Measurements from ENCODE around the gene RPS14.
"Not testable (repeated sequence)": the region's sequence is repeated elsewhere in the genome, so short reads cannot be mapped to it uniquely, and the experiment has no call there.

Gene RPS14

DNA sequence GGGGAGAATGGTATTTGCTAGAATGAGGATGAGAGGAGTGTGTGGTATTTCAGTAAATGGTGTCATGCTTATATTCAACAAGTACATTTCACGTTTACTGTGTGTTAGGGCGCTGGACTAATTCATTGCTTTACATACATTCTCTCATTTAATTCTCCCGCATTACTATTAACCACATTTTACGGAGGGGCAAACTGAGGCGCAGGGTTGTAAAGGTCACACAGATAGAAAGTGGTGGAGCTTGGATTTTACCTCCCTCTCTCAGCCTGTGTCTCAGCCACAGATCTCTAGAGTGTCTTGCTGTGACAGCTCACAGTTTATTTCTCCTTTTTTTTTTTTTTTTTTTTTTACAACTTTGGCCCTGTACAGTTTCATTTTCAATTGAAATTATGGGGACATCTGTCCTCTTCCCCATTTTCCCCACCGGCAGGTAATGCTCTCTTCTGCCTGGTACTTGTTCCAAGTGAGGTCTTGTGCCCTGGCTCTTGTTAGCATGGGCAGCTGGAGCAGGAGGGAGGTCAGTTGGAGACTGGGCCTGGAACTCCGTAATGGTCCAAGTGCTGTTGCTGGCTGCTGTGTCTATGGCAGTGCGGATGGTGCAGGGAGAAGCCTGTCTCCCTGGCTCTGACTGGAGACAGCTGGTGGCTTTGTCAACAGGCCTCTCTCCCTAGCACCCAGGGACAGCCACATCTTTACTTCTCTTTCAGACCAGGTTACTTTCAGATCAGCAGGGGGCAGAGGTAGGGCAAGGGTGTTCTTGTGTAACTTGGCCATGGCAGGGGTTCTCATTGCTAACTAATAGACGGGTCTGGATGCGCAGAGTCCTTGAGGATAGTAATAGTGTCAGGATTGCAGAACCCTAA is 37.9 kb upstream of the RPS14 start:
- Mint-ChIP-seq H3K27ac (peak overlapping the region; percentile 34), H3K9me3 (no peaks in the 10 kb centered on the region), H3K4me1 (ENCODE audit: low read depth) (no peaks in the 10 kb centered on the region), H3K36me3 (ENCODE audit: low read depth) (no peaks in the 10 kb centered on the region), H3K4me3 (peak overlapping the region; percentile 63), H3K27me3 (ENCODE audit: low read depth) (peaks cover 23% of the 10 kb centered on the region)

DNA sequence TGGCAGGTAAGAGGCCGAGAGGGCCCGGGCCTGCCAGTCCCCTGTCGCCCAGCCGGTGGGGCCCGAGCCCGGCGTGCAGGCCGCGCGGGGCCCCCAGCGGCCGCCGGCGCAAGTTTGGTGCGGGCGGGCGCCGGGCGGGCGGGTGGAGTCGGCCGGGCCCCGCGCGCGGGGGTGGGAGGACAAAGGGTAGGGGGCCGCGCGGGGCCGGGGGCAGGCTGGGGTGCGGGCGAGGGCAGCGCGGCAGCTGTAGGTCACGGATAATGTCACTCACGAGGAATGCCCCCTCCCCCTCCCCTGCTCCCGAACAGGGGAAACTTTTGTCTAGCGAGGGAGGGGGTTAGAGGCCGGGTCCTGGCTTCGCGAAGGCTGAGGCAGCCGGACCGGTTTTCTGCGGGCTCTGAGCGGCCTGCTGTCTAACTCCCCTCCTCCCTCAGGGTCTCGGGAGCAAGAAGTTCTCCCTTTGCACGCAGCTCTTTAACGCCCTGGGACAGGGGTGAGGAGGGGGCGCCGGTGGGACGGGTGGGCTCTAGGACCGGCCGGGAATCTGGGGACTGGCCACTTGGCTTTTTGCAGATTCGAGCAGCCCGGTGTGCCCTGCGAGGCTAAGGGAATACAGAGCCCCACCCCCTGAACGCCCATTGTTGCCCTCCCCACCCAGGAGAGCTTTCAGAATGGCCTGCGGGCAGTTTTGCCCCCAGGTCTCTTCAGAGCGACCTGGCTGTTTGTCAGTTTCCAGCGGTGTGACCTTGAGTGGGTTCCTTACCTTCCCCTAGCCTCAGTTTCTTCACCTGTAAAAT is 37.1 kb upstream of the RPS14 start:
- H3K36me3 Mint-ChIP-seq (ENCODE audit: low read depth): no peaks in the 10 kb centered on the region
- no peaks in the 10 kb centered on the region for H3K9me3 Mint-ChIP-seq
- H3K27ac Mint-ChIP-seq: no peak overlapping the region
- peaks cover 26% of the 10 kb centered on the region for H3K27me3 Mint-ChIP-seq (ENCODE audit: low read depth)
- no peaks in the 10 kb centered on the region for H3K4me1 Mint-ChIP-seq (ENCODE audit: low read depth)
- peak overlapping the region; percentile 53 for H3K4me3 Mint-ChIP-seq

DNA sequence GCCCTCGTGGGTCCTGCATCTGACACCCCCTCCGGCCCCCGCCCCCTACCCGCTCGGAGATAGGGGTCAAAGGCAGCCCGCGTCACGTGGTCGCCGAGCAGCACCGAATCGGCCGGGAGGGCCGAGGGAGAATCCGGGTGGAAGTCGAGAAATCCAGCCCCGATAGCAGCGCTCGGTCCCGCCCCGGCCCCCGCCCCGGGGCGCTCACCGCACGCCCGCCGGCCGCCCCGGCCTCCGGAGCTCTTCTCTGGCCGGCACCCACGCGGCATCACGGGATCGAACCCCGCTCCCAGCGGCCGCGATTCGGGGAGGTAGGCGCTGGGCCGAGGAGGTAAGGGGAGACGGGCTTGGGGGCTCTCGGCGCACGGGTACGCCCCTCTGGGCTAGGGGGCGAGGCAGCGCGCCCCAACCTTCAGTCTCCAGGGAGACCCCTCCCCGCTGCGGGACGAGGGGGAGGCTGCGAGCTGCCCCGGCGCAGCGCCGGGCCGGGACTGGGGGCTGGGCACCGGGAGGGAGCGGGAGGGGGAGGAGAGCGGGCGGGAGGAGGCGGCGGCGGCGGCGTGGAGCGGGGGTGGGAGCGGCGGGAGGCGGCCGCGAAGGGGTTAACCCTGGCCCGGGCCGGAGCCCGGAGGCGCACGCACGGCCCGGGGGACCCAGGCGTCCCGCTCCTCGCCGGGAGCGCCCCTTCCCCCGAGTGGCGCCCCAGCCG is 36.3 kb upstream of the RPS14 start:
- Mint-ChIP-seq H3K4me1 (ENCODE audit: low read depth) (no peaks in the 10 kb centered on the region), H3K9me3 (no peaks in the 10 kb centered on the region)

DNA sequence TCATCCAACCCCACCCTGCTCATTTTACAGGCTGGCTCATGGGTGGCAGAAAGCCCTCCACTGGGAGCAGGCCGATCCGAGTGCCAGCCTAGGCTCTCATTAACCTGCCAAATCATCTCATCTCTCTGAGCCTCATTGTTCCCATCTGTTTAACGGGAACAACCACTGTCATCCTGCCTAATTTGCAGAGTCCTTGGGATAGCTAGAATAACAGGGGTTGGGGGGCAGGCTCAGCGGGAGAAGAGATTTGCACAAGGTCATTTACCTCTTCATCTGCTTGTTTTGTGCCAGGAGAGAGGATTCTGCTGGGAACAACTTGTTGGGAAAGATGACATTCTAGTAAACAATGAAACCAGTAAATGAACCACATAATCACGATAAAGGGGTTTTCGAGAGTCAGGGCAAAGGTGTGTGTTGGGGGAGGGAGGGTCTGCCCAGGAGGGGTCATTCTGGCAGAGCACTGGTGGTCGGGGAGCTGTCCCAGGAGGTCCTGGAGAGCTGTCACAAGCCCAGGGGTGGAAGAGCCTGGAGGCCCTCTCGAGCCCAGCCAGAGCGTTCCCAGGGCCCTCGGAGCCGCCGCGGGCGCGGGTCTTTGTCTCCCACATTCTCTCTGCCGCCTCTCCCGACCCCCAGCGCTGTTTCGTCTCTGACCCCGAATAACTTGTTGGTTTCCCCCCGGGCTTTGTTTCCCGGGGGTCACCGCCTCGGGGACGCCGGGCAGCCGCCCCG is 35.6 kb upstream of the RPS14 start:
- Mint-ChIP-seq H3K27me3 (ENCODE audit: low read depth) (peaks cover 31% of the 10 kb centered on the region), H3K4me3 (peak overlapping the region; percentile 51), H3K27ac (no peak overlapping the region), H3K36me3 (ENCODE audit: low read depth) (no peaks in the 10 kb centered on the region), H3K9me3 (no peaks in the 10 kb centered on the region), H3K4me1 (ENCODE audit: low read depth) (no peaks in the 10 kb centered on the region)

More for the DNA sequence above, 36.3 kb upstream of the RPS14 start:
- Mint-ChIP-seq H3K27me3 (ENCODE audit: low read depth) (peaks cover 31% of the 10 kb centered on the region), H3K36me3 (ENCODE audit: low read depth) (no peaks in the 10 kb centered on the region), H3K4me3 (no peak overlapping the region), H3K27ac (no peak overlapping the region)

DNA sequence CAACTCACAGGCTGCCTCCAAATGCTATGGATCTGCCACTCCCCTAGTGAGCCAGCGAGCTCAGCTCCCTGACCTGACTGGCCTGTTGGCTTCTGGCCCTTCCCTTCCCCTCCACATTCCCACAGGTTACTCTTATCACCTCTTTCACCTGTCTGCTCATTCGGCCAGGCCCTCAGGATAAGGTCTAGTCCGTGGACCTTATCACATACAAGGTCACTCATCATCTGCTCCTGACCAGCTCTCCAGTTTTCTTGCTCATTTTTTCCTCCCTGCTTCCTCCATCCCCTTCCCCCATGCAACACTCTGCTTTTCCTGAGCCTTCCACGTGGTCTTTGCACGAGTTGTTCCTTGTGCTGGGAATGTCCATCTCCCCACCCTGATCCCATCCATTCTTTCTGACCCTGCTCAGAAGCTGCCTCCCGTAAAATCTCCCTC is 32.5 kb upstream of the RPS14 start:
- Mint-ChIP-seq H3K9me3 (no peaks in the 10 kb centered on the region), H3K27ac (no peak overlapping the region), H3K36me3 (ENCODE audit: low read depth) (no peaks in the 10 kb centered on the region), H3K4me3 (no peak overlapping the region), H3K27me3 (ENCODE audit: low read depth) (peaks cover 21% of the 10 kb centered on the region), H3K4me1 (ENCODE audit: low read depth) (no peaks in the 10 kb centered on the region)

DNA sequence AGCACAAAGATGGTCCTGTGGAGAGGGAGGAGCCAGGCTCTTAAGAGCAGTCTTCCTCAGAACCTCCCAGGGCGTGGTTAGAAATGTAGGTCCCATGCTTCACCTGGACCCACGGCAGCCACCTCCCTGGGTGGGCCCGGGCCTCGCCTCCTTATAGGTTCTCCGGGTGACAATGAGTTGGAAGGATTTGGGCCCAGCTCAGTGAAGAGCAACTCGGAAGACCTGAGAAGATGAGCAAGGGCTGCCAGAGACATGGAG is 32.1 kb upstream of the RPS14 start:
- Mint-ChIP-seq H3K27me3 (ENCODE audit: low read depth) (peaks cover 20% of the 10 kb centered on the region), H3K4me3 (no peak overlapping the region), H3K36me3 (ENCODE audit: low read depth) (no peaks in the 10 kb centered on the region), H3K9me3 (no peaks in the 10 kb centered on the region), H3K4me1 (ENCODE audit: low read depth) (no peaks in the 10 kb centered on the region), H3K27ac (no peak overlapping the region)

DNA sequence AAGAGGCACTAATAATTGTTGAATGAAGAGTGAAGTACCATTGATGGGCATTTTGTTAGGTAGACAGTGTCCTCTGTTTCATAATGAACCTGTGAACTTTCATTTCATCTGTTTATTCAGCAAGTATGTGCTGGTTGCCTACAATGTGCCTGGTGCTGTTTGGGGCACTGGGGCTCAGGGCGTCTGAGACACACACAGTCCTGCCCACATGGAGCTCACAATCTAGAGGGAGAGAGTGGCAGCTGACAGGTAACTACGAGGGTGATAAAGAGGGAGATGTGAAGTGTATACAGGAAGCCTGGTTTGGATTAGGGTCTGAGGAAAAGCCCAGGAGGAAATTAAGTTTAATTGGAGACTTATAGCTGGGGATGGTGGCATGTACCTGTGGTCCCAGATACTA is 29.9 kb upstream of the RPS14 start:
- Mint-ChIP-seq H3K4me1 (ENCODE audit: low read depth) (no peaks in the 10 kb centered on the region), H3K4me3 (no peak overlapping the region), H3K27ac (no peak overlapping the region), H3K27me3 (ENCODE audit: low read depth) (peaks cover 13% of the 10 kb centered on the region), H3K36me3 (ENCODE audit: low read depth) (no peaks in the 10 kb centered on the region), H3K9me3 (no peaks in the 10 kb centered on the region)

DNA sequence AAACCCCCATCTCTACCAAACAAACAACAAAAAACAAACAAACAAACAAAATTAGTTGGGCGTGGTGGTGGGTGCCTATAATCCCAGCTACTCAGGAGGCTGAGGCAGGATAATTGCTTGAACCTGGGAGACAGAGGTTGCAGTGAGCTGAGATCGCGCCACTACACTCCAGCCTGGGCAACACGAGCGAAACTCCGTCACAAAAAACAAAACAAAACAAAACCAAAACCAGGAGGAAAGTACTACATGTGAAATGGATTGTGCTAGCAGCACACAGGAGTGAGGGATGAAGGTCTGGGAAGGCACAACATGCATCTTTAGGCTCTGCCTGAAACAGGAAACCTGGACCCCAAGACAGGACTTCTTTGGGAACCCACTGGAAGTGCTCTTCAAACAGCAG is 27.0 kb upstream of the RPS14 start:
- not testable (repeated sequence) for H3K4me1 Mint-ChIP-seq (ENCODE audit: low read depth); H3K27ac Mint-ChIP-seq; H3K9me3 Mint-ChIP-seq; H3K27me3 Mint-ChIP-seq (ENCODE audit: low read depth); H3K4me3 Mint-ChIP-seq; H3K36me3 Mint-ChIP-seq (ENCODE audit: low read depth)

DNA sequence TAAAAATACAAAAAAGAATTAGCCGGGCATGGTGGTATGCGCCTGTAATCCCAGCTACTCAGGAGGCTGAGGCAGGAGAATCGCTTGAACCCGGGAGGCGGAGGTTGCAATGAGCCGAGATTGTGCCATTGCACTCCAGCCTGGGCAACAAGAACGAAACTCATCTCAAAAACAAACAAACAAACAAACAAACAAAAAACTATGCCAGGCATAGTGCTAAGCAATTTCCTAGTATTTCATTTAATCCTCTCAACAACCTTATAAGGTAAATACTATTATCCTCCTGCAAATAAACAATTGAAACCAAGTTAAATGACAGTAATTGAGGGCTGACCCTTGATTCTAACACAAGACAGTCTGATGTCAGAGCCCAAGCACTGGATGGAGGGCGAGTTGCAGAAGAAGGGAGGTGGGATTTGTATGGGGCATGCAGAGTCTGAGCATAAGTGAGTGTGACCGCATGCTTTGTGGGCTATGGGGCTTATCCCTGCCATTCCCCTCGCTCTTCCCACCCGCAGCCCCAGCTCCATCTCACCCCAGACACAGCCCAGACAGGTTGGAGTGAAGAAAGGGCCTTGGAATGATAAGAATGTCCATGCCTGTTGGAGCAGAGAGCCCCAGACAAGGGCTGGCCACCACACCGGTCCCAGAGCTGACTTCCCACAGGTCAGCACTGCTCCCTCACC is 24.3 kb upstream of the RPS14 start:
- no peaks in the 10 kb centered on the region for H3K27me3 Mint-ChIP-seq (ENCODE audit: low read depth)
- no peaks in the 10 kb centered on the region for H3K9me3 Mint-ChIP-seq
- H3K4me3 Mint-ChIP-seq: no peak overlapping the region
- H3K4me1 Mint-ChIP-seq (ENCODE audit: low read depth): no peaks in the 10 kb centered on the region
- H3K36me3 Mint-ChIP-seq (ENCODE audit: low read depth): no peaks in the 10 kb centered on the region
- H3K27ac Mint-ChIP-seq: no peak overlapping the region

DNA sequence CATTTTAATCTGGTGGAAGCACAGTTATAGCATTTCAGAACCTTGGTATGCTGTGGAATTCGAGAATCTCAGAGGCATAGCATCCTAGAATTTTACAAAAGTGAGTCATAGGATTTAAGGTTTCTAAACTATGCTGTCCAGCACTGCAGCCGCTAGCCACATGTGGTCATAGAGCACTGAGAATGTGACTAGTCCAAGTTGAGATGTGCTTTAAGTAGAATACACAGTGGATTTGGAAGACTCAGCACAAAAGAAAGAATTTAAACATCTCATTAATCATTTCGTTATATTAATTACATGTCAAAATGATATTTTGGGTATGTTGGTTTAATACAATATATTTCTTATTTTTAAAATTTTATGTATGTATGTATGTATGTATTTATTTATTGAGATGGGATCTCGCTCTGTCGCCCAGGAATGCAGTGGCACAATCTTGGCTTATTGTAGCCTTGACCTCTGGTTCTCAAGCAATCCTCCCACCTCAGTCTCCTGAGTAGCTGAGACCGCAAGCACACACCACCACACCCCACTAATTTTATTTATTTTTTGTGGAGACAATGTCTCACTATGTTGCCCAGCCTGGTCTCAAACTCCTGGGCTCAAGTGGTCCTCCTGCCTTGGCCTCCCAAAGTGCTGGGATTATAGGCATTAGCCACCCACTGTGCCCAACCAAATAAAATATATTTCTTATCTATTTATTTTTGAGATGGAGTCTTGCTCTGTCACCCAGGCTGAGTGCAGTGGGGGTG is 20.4 kb upstream of the RPS14 start:
- Mint-ChIP-seq H3K36me3 (ENCODE audit: low read depth) (no peaks in the 10 kb centered on the region), H3K4me1 (ENCODE audit: low read depth) (no peaks in the 10 kb centered on the region), H3K27ac (no peak overlapping the region), H3K4me3 (no peak overlapping the region), H3K9me3 (no peaks in the 10 kb centered on the region), H3K27me3 (ENCODE audit: low read depth) (no peaks in the 10 kb centered on the region)

DNA sequence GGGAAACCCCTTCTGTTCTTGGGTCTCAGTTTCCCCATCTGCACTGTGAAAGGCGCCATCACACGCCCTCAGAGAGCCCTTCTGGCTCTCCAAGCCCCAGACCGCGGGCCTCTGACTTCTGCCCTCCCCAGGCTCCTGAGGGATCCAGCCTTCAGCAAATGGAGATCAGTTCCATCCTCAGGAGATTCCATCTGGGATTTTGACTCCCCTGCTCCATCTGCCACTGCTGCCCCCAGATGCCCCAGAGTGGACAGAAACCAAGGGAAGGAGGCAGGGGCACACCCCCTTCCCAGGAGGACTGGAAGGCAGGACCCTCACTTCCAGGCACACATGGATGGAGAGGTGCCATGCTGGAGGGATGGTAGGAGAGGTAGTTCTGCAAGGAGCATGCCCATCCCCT is 18.7 kb upstream of the RPS14 start:
- Mint-ChIP-seq H3K4me3 (no peak overlapping the region), H3K27ac (no peak overlapping the region), H3K36me3 (ENCODE audit: low read depth) (no peaks in the 10 kb centered on the region), H3K27me3 (ENCODE audit: low read depth) (no peaks in the 10 kb centered on the region), H3K9me3 (no peaks in the 10 kb centered on the region), H3K4me1 (ENCODE audit: low read depth) (no peaks in the 10 kb centered on the region)

DNA sequence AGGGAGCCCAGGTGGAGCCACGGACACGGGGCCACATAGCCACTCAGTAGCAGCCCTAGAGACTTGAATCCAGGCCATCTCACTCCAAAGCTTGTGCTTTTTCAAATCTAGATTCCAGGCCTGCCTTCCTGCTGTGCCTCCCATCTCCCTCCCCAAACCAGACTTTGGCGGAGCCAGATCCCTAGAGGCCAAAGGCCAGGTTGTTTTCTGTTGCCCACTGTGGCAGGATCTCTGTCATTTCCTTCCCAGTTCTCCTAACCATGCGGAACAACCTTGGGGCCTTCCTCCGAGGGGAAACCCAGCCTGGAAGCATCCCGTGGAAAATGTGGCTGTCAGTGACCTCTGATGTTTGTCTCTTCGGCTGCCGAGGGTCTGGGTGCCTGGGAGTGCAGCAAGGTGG is 16.4 kb upstream of the RPS14 start:
- no peaks in the 10 kb centered on the region for H3K4me1 Mint-ChIP-seq (ENCODE audit: low read depth)
- H3K27ac Mint-ChIP-seq: no peak overlapping the region
- no peaks in the 10 kb centered on the region for H3K36me3 Mint-ChIP-seq (ENCODE audit: low read depth)
- H3K4me3 Mint-ChIP-seq: no peak overlapping the region
- no peaks in the 10 kb centered on the region for H3K27me3 Mint-ChIP-seq (ENCODE audit: low read depth)
- H3K9me3 Mint-ChIP-seq: no peaks in the 10 kb centered on the region

DNA sequence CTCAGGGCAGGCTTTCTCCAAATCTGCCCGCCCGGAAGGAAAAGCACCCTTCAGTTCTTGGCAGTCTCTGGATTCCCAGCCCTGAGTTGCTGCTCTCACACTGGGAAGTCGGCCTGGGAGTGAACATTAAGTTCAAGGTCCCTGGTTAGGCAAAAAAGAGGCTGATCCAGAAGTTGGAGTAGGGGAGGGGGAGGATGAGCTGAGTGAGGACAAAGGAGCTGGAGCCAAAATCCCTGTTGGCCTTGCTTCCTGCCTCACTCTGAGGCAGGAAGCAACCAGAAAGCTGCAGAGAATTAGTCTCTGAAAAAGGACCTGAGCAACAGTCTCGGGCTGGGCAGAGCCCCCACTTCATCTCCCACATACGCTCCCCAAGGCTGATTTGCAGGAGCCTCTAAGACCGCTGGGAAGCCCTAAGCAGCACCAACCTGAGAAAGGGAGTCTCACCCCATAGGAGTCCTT is 15.0 kb upstream of the RPS14 start:
- no peaks in the 10 kb centered on the region for H3K9me3 Mint-ChIP-seq
- H3K36me3 Mint-ChIP-seq (ENCODE audit: low read depth): no peaks in the 10 kb centered on the region
- H3K4me3 Mint-ChIP-seq: no peak overlapping the region
- H3K4me1 Mint-ChIP-seq (ENCODE audit: low read depth): no peaks in the 10 kb centered on the region
- H3K27ac Mint-ChIP-seq: no peak overlapping the region
- no peaks in the 10 kb centered on the region for H3K27me3 Mint-ChIP-seq (ENCODE audit: low read depth)
